Renal cortex interstitium (tissue), 11 donors: Measurements from ENCODE around the gene DSCAM. TPM values are rescaled to one million over a fixed set of nuclear protein-coding genes. Genes with fewer than 3 reads are reported as not detected.

Experiments used
- DNase-seq, 11 donors: peaks; one replicate each; pipeline ENCODE4 v3.0.0-alpha.2; 2013; ENCODE audit warnings: low read depth in 9 of 11, low spot score in 4 of 11; ENCODE audit errors: extremely low read depth in 1 of 11
- polyA plus RNA-seq, 3 donors: library from polyadenylated mRNA; unstranded; fragments of 120-200 nt; gene quantifications; one replicate each; pipeline ENCODE4 v1.2.1, GENCODE V29; 2013; ENCODE audit not compliant: insufficient read length in 3 of 3

Gene DSCAM
- polyA plus RNA-seq, 3 donors, result 0.11 TPM; not detected in 2

GRCh38 chr21:39972976-39973770 is 873.8 kb downstream of the DSCAM start:
- DNase-seq, result no peak

DNA sequence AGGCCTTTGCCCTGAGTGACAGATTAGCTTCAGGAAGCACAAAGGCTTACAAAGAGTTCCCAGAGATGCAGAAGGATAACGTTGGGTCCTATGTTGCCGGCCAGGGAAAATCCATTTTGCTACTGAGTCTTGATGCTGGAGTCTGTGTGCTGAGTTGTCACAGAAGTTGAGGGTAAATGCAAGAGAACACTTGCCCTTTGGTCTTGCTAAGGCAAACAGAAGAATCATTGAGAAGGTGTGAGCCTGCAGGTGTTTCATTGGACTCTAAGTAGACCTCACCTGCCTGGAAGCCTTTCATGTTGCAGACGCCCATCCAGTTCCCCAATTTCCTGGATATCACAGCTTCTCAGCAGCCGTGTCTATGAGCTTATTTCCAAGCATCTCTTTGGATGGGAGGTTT is 874.5 kb downstream of the DSCAM start:
- no peak for DNase-seq

DNA sequence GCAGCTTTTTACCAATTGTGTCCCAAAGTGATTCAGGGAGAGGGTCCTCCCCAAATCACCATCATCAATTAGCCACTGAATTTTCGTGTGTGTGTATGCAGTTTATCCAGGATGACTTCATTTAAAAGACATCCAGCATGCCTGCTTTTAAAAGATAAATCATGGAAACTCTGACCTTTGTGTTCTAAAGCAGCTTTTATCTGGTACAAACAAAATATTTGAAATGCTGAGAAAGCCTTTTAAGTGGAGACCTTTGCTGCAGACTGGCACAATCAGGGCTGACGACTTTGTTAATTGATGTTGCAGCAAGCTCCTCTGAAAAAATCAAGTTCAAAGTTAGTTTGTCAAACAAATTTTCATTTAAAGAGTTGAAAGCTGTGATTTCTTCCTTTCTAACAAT is 875.0 kb downstream of the DSCAM start:
- no peak for DNase-seq

DNA sequence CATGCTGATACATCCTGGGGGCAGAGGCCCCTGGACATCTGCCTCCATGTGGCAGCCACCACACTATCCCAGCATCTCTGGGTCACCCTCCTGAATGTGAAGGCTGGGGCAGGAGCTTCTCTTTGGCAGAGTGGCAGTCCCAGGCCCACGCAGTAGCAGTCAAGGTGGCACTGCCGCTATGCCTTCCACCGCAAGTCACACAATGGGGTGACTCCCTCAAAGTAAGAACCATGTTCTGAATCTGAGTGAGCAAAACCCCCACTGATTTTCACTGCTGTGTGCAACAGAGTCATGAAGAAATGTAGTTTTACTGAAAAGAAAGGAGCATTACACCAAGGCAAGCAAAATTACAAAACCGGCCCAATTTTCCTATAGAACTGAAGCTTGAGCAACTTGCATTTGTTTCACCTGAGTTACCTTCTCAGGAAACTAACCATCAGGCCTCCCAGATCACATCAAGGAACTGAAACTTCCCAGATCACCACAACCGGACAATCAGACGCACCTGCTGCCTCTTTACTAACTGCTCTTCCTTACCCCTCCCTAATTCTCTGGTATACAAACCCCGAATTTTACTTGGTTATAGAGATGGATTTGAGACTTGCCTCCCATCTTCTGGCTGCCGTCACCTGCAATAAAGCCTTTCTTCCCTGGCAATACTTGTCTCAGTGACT is 877.1 kb downstream of the DSCAM start:
- no peak for DNase-seq

DNA sequence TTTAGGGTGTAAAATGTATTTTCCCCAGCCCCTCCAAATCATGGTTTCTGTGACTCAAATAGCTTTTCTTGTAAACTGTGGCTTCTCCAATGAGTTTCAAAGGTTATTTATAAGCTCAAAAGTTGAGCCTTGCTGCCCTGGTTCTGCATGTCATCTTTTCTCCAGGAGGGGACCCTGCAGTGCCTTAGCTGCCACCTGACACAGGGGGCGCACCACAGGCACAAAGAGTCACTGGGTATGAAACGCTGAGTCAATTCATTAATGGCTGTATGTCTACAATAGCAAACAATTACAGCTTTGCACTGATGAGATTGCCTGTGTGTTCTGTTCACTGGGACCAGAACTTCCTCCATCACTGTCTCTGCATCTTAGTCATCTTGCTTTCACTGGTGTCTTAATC is 878.9 kb downstream of the DSCAM start:
- DNase-seq, result no peak

DNA sequence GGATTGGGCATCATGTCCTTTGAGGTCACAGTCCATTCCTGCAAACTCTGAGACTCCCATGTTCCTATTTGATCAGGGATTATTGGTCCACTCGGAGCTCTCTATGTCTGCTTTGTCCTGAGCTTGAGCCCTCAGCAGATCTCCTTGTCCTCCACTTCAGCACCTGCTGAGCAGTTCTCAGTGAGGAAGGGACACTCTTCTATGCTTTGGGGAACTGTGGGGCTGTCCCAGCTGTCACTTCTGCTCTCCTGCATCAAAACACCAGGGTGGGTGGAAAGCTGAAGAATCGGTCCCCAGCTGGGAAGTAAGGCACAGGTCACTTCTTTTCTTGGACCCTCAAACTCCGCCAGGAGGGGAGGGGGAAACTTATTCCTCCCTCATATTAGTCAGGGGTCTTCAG is 880.2 kb downstream of the DSCAM start:
- DNase-seq, result no peak

GRCh38 chr21:39965026-39965425 is 881.9 kb downstream of the DSCAM start:
- no peak for DNase-seq

GRCh38 chr21:39961251-39961650 is 885.7 kb downstream of the DSCAM start:
- no peak for DNase-seq
